Gastrocnemius medialis (tissue), 4 donors: Measurements from ENCODE around the gene ZNHIT1.

Experiments
- POLR2A ChIP-seq, 2 donors: fragments of 450-650 bp; IDR thresholded peaks; one replicate each; pipeline ENCODE4 v1.6.1; 2017; ENCODE audit warnings: antibody characterized with exemption in 2 of 2, mild to moderate bottlenecking in 2 of 2, moderate library complexity in 2 of 2
- TF ChIP-seq, protein P1 (sequence below), 5 experiments: fragments of 450-650 bp in 3 of 5; fragments of 200-600 bp in 2 of 5; sonication (generic) in 2 of 5; IDR thresholded peaks in 4 of 5; conservative IDR thresholded peaks in 1 of 5; 1 replicate in 4 of 5; 2 replicates in 1 of 5; pipeline ENCODE4 v1.5.1; 2016 to 2019; ENCODE audit warnings: antibody characterized with exemption in 5 of 5, mild to moderate bottlenecking in 3 of 5, moderate library complexity in 3 of 5

DNA sequence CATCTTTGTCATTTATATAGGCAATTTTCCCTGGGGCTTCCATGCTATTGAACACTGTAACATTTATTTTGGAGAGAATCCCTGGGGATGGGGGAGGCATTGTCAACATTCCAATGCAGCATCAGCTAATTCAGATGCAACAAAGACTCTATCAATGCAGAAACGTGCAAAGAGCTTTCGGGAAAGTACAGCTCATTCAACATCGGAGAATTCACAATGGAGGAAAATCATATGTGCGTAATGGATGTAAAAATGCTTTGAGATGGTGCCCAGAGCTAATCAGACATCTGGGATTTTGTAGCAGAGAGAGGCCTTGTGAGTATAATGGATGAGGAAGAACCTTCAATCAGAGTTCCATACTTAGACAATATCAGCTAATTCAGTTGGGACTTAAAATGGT is 55.2 kb downstream of the ZNHIT1 start:
- TF ChIP-seq, protein P1, sequence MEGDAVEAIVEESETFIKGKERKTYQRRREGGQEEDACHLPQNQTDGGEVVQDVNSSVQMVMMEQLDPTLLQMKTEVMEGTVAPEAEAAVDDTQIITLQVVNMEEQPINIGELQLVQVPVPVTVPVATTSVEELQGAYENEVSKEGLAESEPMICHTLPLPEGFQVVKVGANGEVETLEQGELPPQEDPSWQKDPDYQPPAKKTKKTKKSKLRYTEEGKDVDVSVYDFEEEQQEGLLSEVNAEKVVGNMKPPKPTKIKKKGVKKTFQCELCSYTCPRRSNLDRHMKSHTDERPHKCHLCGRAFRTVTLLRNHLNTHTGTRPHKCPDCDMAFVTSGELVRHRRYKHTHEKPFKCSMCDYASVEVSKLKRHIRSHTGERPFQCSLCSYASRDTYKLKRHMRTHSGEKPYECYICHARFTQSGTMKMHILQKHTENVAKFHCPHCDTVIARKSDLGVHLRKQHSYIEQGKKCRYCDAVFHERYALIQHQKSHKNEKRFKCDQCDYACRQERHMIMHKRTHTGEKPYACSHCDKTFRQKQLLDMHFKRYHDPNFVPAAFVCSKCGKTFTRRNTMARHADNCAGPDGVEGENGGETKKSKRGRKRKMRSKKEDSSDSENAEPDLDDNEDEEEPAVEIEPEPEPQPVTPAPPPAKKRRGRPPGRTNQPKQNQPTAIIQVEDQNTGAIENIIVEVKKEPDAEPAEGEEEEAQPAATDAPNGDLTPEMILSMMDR (IDR thresholded peaks at IDR 0.05 in 4 of 5, conservative IDR thresholded peaks at IDR 0.05 in 1 of 5): no peak
- TF ChIP-seq POLR2A (IDR thresholded peaks at IDR 0.05): no peak
